K562 (cell line): ENCODE data around the gene SRGAP3. TPM values are rescaled to one million over a fixed set of nuclear protein-coding genes. Genes with fewer than 3 reads are reported as not detected.

Experiments used
- ATAC-seq: fragments of 200-7000 bp; cut with Tn5 transposase; 3 replicates; pipeline ENCODE4 v1.9.1; 2020; ENCODE audit warnings: moderate library complexity
- BruUV-seq: library from RNA; stranded (reverse); fragments of 400-500 nt; replicated peaks from 2 replicates; lab custom pipeline; 2021; lab: Mats Ljungman, UMichigan
- CTCF ChIA-PET: fragments of 300-600 bp; formaldehyde crosslinking; extraction: SDS; loops from one replicate; lab custom pipeline; 2021; ENCODE audit warnings: low intra/inter-chr PET ratio; lab: Yijun Ruan, JAX
- POLR2A ChIA-PET: fragments of 300-600, 350-650 bp; sonication (Branson Sonifier 250); formaldehyde crosslinking; extraction: SDS; loops from one replicate; lab custom pipeline; 2021; ENCODE audit warnings: antibody characterized with exemption, inconsistent platforms; lab: Yijun Ruan, JAX
- DNase-seq, 4 experiments: peaks; one replicate each; pipeline versions ENCODE4 v3.0.0 to v3.0.0-alpha.2; 2011 to 2018; ENCODE audit warnings: low spot score in 3 of 4, mixed read lengths in 3 of 4; ENCODE audit errors: extremely low read depth in 1 of 4
- FAIRE-seq: peaks from 2 replicates; lab custom pipeline; 2011; peaks lifted over from hg19 to GRCh38; lab: Jason Lieb, UNC
- H2AFZ ChIP-seq: 2 replicates; pipeline ENCODE4 v1.6.0; 2011; ENCODE audit warnings: low read depth, low read length, control low read depth, inconsistent platforms
- H3K27ac ChIP-seq: fragments of 200-600 bp; 3 replicates; pipeline ENCODE4 v1.8.0; 2011; ENCODE audit warnings: low read depth, mild to moderate bottlenecking, control low read depth, inconsistent platforms, low read length, moderate library complexity, mixed read lengths; ENCODE audit errors: extremely low read depth
- H3K27me3 ChIP-seq, 2 experiments: fragments of 300-600 bp in 1 of 2; 2 replicates in 1 of 2; 3 replicates in 1 of 2; pipeline versions ENCODE4 v1.6.0 to v1.8.0; 2011; ENCODE audit warnings: inconsistent platforms in 2 of 2, low read length in 2 of 2, mild to moderate bottlenecking in 1 of 2, mixed read lengths in 1 of 2, moderate library complexity in 1 of 2; ENCODE audit not compliant: control insufficient read depth in 2 of 2, insufficient read depth in 2 of 2
- H3K36me3 ChIP-seq: fragments of 300-600 bp; 3 replicates; pipeline ENCODE4 v1.8.0; 2011; ENCODE audit warnings: mild to moderate bottlenecking, low read length, inconsistent platforms; ENCODE audit not compliant: control insufficient read depth, insufficient read depth
- H3K4me1 ChIP-seq, 2 experiments: fragments of 200-600 bp in 1 of 2; replicated peaks in 1 of 2; 2 replicates in 1 of 2; 3 replicates in 1 of 2; pipeline versions ENCODE4 v1.5.1 to v1.8.0; 2011; ENCODE audit warnings: inconsistent platforms in 2 of 2, low read length in 2 of 2, mild to moderate bottlenecking in 1 of 2, mixed read lengths in 1 of 2, moderate library complexity in 1 of 2; ENCODE audit not compliant: control insufficient read depth in 2 of 2, insufficient read depth in 2 of 2
- H3K4me2 ChIP-seq: 2 replicates; pipeline ENCODE4 v1.6.1; 2011; ENCODE audit warnings: low read length, control low read depth, inconsistent platforms, mixed read lengths; ENCODE audit not compliant: insufficient read depth
- H3K4me3 ChIP-seq: fragments of 200-600 bp; sonication (generic), shearing (Covaris generic); 2 replicates; pipeline ENCODE4 v1.5.1; 2016; ENCODE audit warnings: control low read depth, inconsistent platforms
- H3K79me2 ChIP-seq: fragments of 200-600 bp; 3 replicates; pipeline ENCODE4 v1.8.0; 2011; ENCODE audit warnings: low read length, inconsistent platforms; ENCODE audit not compliant: control insufficient read depth, insufficient read depth
- H3K9ac ChIP-seq, 2 experiments: 2 replicates each; pipeline versions ENCODE4 v1.6.0 to v1.6.1; 2011; ENCODE audit warnings: low read depth in 2 of 2, low read length in 2 of 2, control low read depth in 1 of 2, inconsistent platforms in 1 of 2, mild to moderate bottlenecking in 1 of 2, mixed read lengths in 1 of 2; ENCODE audit not compliant: insufficient read depth in 1 of 2
- H3K9me1 ChIP-seq: one replicate; pipeline ENCODE4 v1.6.0; 2011; ENCODE audit warnings: inconsistent platforms, mild to moderate bottlenecking, low read length, moderate library complexity; ENCODE audit not compliant: control insufficient read depth, insufficient read depth
- H3K9me3 ChIP-seq: replicated peaks from 2 replicates; pipeline ENCODE4 v1.5.1; 2011; ENCODE audit warnings: low read depth, low read length, inconsistent platforms; ENCODE audit not compliant: control insufficient read depth, insufficient read depth
- H4K20me1 ChIP-seq: replicated peaks from 2 replicates; pipeline ENCODE4 v1.6.1; 2011; ENCODE audit warnings: low read length, inconsistent platforms, mixed read lengths; ENCODE audit not compliant: control insufficient read depth, insufficient read depth
- BHLHE40 ChIP-seq: IDR thresholded peaks from 2 replicates; pipeline ENCODE4 v1.6.1; 2011; ENCODE audit warnings: low read length, improper control_type of control experiment
- FOSL1 ChIP-seq: fragments of 200-800 bp; sonication (Bioruptor generic); conservative IDR thresholded peaks from 2 replicates; pipeline ENCODE4 v1.6.1; 2016; ENCODE audit warnings: missing genetic modification characterization, missing compliant biosample characterization
- RBM15 ChIP-seq: fragments of 200-400 bp; formaldehyde crosslinking; IDR thresholded peaks from 2 replicates; pipeline ENCODE4 v1.6.1; 2018; ENCODE audit warnings: mild to moderate bottlenecking, low read length, moderate library complexity; ENCODE audit not compliant: insufficient read depth
- SRSF9 ChIP-seq: fragments of 200-400 bp; formaldehyde crosslinking; IDR thresholded peaks from 2 replicates; pipeline ENCODE4 v1.6.1; 2017; ENCODE audit warnings: low read depth, low read length, borderline replicate concordance
- TFE3 ChIP-seq: fragments of 450-650 bp; formaldehyde crosslinking; IDR thresholded peaks from 2 replicates; pipeline ENCODE4 v1.4.0; 2020; ENCODE audit warnings: mild to moderate bottlenecking, mixed read lengths
- TSC22D4 ChIP-seq: fragments of 450-650 bp; IDR thresholded peaks from 2 replicates; pipeline ENCODE4 v1.6.1; 2016; ENCODE audit warnings: missing genetic modification characterization, missing biosample characterization, control low read depth
- ZC3H11A ChIP-seq: IDR thresholded peaks from 2 replicates; pipeline ENCODE4 v1.6.1; 2012; ENCODE audit warnings: low read depth, low read length, improper control_type of control experiment
- WGBS: fragments of 100-300 bp; shearing (Covaris generic); methylation state at CpG from one replicate; pipeline ENCODE4 v1.1.6; 2016; ENCODE audit warnings: low coverage, mixed read lengths; ENCODE audit not compliant: insufficient coverage; ENCODE audit errors: missing lambda C conversion rate; 5-methylcytosine and 5-hydroxymethylcytosine counted together
- in situ Hi-C: fragments of 300-500 bp; cut with MboI; formaldehyde crosslinking; loops from 4 replicates; pipeline ENCODE4 v1.15.0; 2018; ENCODE audit warnings: inconsistent platforms, mixed read lengths
- intact Hi-C: fragments of 100-400 bp; cut with micrococcal nuclease; formaldehyde crosslinking; loops from 2 replicates; pipeline ENCODE4 v1.14.2; 2022
- polyA plus RNA-seq, 8 experiments: library from polyadenylated mRNA; depleted of rRNA in 4 of 8; stranded (reverse) in 5 of 8; unstranded in 3 of 8; fragments of >200 nt; fragmentation: Nextera tagmentation in 2 of 8; fragmentation: Illumina TruSeq in 1 of 8; extraction: Ambion mirVana in 2 of 8; extraction: Trizol in 1 of 8; gene quantifications; 2 replicates each; pipeline versions ENCODE4 v1.2.1 to v1.2.3, GENCODE V29; 2011 to 2014; ENCODE audit warnings: inconsistent platforms in 1 of 8, missing spikeins in 1 of 8
- total RNA-seq, 7 experiments: library from RNA; depleted of rRNA in 6 of 7; stranded (reverse); fragments of >200 nt in 6 of 7; fragmentation: Illumina TruSeq in 2 of 7; extraction: Trizol in 2 of 7; gene quantifications; 2 replicates each; pipeline versions ENCODE4 v1.2.1 to v1.2.3, GENCODE V29; 2011 to 2021; ENCODE audit warnings: low replicate concordance in 1 of 7
- TF ChIP-seq, protein P1 (sequence below): sonication (generic); formaldehyde crosslinking; IDR thresholded peaks from 2 replicates; pipeline ENCODE4 v1.5.0; 2020; ENCODE audit warnings: missing genetic modification reagents

SRGAP3 gene
- total and polyA plus RNA-seq, 9 of the 15 experiments (the other 6 are each of a cell fraction or from before 2014, with no cell fraction given): 0.11 to 0.85 (median 0.35) TPM; not detected in 2

DNA sequence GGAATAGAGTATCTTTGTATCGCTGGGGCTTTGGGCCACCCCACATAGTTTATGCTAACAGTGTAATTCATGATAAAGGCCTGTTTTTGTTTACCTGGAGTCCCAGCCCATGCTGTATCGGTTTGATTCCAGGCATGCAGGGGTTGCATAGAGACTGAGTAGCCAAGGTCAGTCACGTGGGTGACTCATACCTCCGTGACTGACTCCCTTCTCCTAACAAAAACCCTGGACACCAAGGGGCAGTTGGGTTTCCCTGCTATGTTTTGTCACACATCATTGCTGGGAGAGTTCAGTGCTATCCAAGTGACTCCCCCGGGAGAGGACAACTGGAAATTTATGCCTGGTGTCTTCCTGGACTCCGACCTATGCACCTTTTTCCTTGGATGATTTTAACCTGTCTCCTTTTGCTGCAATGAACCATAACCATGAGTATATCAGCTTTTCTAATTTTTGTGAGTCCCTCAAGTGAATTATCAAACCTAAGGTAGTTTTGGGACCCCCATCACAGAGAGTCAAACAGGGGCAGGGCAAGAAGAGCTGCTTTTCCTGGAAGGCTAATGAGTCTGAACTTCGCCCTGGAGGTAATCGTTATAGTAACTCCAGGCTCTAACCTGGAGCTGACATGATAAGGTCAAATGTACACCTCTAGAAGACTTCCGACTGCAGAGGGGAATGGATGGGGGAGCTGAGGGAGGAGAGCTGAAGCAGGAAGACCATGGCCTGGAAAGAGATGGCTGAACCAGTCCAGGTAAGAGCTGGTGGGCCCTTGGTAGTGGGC, 57.0 kb downstream of the SRGAP3 start:
- intact Hi-C loops (loop anchor here (1.0 kb wide), 1 partner anchor 22 kb away; no protein-coding TSS in a partner anchor), in situ Hi-C loops (no loop called here)
- no peak for ATAC-seq
- DNase-seq: no peak
- no peaks in the 10 kb centered on the region for H3K4me1 ChIP-seq
- H3K4me3 ChIP-seq: no peak overlapping the region
- FAIRE-seq: no peak
- BruUV-seq: no TSS peak
- H3K9me1 ChIP-seq: no peaks in the 10 kb centered on the region
- H2AFZ ChIP-seq: no peak overlapping the region
- ChIA-PET POLR2A (interaction anchor here (0.6 kb wide), 1 partner anchor 67 kb away, joined by 3 read pairs; no protein-coding TSS in a partner anchor), CTCF (no interaction called here)
- H3K79me2 ChIP-seq: no peaks in the 10 kb centered on the region
- H3K27me3 ChIP-seq: peaks cover 14 to 55% of the 10 kb centered on the region in 2 experiments
- H3K36me3 ChIP-seq: no peaks in the 10 kb centered on the region
- 0% methylated on average over 9 of the region's 9 CpGs for WGBS
- H3K9ac ChIP-seq: no peak overlapping the region
- peaks cover 9% of the 10 kb centered on the region; the same call in 1 of the 2 replicates for H4K20me1 ChIP-seq
- no peak overlapping the region for H3K27ac ChIP-seq
- no peaks in the 10 kb centered on the region for H3K9me3 ChIP-seq
- peak; percentile 58 for TF ChIP-seq FOSL1 (tag)
- TF ChIP-seq SRSF9: no peak
- TF ChIP-seq, protein P1, sequence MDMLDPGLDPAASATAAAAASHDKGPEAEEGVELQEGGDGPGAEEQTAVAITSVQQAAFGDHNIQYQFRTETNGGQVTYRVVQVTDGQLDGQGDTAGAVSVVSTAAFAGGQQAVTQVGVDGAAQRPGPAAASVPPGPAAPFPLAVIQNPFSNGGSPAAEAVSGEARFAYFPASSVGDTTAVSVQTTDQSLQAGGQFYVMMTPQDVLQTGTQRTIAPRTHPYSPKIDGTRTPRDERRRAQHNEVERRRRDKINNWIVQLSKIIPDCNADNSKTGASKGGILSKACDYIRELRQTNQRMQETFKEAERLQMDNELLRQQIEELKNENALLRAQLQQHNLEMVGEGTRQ (CRISPR knock-in tag): no peak
- peak; percentile 53; the same call in 1 of the 2 replicates for TF ChIP-seq BHLHE40
- TF ChIP-seq ZC3H11A: no peak
- TF ChIP-seq TSC22D4: no peak
- TF ChIP-seq RBM15: no peak
- peak; percentile 52 for TF ChIP-seq TFE3 (CRISPR knock-in tag)
- H3K4me2 ChIP-seq: no peak overlapping the region
